ENCODE data around the gene THADA.

DNA sequence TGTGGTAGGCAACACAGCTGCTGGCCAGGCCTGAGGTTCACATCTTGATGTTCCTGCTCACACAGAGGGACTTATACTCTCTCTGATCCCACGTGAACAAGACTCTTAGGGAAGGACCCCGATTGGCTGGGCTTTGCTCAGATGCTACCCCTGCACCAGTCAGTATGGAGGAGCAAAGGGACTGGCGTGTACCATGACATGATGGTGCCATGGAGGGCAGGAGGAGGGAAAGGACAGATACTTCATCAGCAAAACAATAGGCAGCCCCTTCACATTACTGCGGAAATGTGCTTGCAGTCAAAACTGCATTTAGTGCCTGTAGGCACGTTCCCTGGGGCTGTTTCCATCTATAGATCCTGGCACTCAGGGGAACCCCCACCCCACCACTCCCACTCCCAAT lies 412.1 kb downstream of the THADA start:
- TF ChIP-seq, protein P1, sequence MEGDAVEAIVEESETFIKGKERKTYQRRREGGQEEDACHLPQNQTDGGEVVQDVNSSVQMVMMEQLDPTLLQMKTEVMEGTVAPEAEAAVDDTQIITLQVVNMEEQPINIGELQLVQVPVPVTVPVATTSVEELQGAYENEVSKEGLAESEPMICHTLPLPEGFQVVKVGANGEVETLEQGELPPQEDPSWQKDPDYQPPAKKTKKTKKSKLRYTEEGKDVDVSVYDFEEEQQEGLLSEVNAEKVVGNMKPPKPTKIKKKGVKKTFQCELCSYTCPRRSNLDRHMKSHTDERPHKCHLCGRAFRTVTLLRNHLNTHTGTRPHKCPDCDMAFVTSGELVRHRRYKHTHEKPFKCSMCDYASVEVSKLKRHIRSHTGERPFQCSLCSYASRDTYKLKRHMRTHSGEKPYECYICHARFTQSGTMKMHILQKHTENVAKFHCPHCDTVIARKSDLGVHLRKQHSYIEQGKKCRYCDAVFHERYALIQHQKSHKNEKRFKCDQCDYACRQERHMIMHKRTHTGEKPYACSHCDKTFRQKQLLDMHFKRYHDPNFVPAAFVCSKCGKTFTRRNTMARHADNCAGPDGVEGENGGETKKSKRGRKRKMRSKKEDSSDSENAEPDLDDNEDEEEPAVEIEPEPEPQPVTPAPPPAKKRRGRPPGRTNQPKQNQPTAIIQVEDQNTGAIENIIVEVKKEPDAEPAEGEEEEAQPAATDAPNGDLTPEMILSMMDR (IDR thresholded peaks at IDR 0.05) = no peak
- TF ChIP-seq POLR2A (IDR thresholded peaks at IDR 0.05) = no peak

Measured in suprapubic skin (tissue), 3 donors.